Fibroblast of mammary gland (primary cell): ENCODE results near the gene CNPY2.
"Not testable (repeated sequence)": the region's sequence is repeated elsewhere in the genome, so short reads cannot be mapped to it uniquely, and the experiment has no call there.

Source experiments
- DNase-seq: peaks from one replicate; pipeline ENCODE4 v3.0.0-alpha.2; 2010; ENCODE audit warnings: low read depth
- H3K4me3 ChIP-seq: 2 replicates; pipeline ENCODE4 v1.5.1; 2011; ENCODE audit warnings: low read depth, mild to moderate bottlenecking, low read length, moderate library complexity; ENCODE audit not compliant: control insufficient read depth
- TF ChIP-seq, protein P1 (sequence below): conservative IDR thresholded peaks from 2 replicates; pipeline ENCODE4 v1.5.1; 2011; ENCODE audit warnings: low read depth, low read length, inconsistent platforms; ENCODE audit not compliant: control insufficient read depth, insufficient read depth

The CNPY2 gene

DNA sequence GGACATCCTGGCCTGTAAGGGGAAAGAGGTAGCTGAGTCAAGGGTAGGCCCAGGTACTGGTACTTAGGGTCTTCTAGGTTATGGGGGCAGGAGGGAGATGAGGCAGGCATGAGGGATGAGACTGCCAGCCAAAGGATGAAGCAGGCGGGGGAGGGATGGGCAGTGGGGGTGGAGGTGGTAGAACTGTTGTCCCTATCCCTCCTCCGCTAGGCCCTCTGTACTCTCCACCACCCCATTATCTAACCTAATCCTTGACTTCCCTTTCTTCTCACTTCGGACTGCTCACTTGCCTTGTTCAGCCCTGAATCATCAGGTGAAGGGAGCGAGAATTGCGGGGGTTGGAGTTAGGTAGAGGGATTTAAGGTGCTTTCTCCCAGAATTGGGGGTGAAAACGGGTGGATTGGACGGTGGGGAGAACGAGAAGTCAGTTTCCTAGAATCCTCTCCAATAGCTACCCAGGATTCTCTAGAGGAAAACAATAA lies 17.4 kb upstream of the CNPY2 start:
- TF ChIP-seq, protein P1, sequence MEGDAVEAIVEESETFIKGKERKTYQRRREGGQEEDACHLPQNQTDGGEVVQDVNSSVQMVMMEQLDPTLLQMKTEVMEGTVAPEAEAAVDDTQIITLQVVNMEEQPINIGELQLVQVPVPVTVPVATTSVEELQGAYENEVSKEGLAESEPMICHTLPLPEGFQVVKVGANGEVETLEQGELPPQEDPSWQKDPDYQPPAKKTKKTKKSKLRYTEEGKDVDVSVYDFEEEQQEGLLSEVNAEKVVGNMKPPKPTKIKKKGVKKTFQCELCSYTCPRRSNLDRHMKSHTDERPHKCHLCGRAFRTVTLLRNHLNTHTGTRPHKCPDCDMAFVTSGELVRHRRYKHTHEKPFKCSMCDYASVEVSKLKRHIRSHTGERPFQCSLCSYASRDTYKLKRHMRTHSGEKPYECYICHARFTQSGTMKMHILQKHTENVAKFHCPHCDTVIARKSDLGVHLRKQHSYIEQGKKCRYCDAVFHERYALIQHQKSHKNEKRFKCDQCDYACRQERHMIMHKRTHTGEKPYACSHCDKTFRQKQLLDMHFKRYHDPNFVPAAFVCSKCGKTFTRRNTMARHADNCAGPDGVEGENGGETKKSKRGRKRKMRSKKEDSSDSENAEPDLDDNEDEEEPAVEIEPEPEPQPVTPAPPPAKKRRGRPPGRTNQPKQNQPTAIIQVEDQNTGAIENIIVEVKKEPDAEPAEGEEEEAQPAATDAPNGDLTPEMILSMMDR: no peak
- no peak for DNase-seq
- peak overlapping the region; percentile 80 for H3K4me3 ChIP-seq

DNA sequence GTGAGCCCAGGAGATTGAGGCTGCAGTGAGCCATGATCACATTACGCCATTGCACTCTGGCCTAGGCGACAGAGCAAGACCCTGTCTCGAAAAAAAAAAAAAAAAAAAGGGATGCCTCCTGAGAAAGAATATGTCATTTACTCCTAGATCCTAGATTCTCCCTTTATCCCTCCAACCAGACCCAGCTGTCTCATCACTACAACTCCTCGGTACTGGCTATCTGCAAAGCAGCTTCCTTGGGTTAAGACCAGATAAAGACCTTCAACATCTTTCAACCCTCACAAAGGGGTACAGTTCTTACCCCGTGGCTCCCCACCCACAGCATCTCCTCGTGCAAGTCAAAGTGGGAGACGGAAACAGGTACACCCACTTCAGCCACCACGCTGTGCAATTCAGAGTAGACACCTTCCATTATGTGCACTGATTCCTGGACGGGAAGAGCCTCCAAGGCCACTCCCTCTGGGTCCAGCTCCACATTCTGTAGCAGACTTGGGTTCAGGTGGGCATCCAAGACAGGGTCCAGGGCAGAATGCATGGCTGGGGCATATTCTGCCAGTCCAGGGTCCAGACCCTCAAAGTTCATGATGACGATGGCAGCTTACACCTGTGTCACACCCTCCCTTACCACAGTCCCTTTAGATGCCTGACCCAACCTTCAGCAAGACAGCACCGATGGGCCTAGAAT lies 16.9 kb upstream of the CNPY2 start:
- TF ChIP-seq, protein P1: no peak
- H3K4me3 ChIP-seq: peak overlapping the region; percentile 80
- no peak for DNase-seq

DNA sequence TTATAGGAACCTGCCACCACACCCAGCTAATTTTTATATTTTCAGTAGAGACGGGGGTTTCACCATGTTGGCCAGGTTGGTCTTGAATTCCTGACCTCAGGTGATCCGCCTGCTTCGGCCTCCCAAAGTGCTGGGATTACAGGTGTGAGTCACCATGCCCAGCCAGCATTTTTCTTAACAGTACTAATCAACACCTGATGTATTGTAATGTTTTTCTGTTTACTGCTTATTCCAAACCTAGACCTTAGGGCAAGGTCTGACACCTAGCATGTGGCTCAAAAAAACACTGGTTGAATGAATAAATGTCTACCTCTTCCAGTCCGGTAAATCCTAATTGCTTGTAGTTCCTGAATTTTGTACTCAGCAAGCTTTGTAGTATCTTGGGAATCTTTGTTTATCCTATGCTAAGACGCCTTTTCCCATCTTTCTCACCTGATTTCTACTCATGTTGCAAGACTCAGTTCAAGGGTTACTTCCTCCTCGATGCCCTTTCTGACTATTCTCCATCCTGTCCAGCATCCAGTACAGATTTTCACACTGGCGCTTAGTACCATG lies 15.2 kb upstream of the CNPY2 start:
- no peak overlapping the region for H3K4me3 ChIP-seq
- DNase-seq: no peak
- TF ChIP-seq, protein P1: no peak

DNA sequence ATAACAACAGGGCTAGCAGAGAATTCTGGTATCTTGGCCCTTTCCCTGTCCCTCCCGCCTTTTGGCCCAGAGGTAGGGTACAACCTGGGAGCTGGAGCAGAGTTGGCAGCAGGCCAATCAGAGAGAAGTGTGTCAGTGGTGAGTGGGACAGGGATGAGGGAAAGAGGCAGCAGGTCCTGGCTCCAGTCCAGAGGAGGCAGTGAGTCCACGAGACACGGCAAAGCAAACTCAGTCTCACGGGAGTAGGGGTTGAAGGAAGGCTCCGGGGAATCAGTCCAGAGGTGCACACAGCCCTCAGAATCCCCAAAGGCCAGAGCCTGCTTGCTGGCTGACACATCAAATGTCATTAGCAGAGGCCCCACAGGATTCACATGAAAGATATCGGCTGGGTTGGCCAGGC lies 10.7 kb upstream of the CNPY2 start:
- DNase-seq: no peak
- no peak overlapping the region for H3K4me3 ChIP-seq
- TF ChIP-seq, protein P1: no peak

DNA sequence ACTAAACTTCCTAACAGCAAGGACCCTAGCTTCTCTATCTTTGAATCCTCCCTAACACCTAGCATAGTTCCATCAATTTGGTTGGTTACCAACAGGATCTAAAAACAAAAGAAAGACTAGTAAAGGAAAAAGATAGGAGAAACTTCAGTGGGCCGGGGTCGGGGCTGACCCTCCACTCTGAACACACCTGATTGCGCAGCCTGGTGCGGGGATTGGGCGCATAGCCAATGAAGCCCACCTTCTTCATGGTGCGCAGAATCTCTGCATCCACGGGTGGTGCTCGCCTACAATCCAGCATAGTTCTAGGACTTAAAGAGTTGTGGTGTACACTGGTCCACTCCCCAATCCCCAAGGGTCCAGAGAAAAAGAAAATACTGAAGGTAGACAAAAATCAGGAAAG lies 10.3 kb upstream of the CNPY2 start:
- TF ChIP-seq, protein P1: no peak
- no peak for DNase-seq
- no peak overlapping the region for H3K4me3 ChIP-seq

DNA sequence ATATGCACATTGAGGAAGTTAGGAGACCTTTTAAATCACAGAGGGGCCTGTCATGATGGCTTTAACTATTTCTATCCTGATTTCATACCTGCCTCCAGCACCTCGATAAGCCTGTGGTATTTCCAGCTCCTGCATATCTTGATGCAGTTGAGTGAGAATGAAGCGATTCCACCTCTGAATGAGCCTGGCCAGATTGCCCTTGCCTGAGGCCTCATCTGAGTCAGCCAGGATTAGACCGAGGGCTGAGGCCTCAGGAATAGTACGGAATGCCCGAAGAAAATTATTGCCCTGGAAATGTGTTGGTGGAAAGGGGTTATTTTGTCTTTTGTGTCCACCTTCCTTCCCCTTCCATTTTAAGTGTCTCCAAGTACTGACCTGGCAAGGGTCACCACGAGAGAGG lies 8.4 kb upstream of the CNPY2 start:
- TF ChIP-seq, protein P1: no peak
- DNase-seq: no peak
- no peak overlapping the region for H3K4me3 ChIP-seq

DNA sequence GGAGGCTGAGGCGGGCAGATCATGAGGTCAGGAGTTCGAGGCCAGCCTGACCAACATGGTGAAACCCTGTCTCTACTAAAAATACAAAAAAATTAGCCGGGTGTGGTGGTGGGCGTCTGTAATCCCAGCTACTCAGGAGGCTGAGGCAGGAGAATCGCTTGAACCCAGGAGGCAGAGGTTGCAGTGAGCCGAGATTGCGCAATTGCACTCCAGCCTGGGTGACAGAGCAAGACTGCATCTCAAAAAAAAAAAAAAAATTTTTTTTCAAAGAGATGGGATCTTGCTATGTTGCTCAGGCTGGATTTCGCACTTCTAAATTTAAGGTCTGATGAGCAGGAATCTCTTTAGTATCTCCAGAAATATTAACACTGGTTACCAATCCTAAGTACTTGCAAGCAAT lies 5.8 kb upstream of the CNPY2 start:
- not testable (repeated sequence) for DNase-seq, H3K4me3 ChIP-seq
